IMR-90 (cell line): ENCODE results near the gene CALN1. TPM values are rescaled to one million over a fixed set of nuclear protein-coding genes. Genes with fewer than 3 reads are reported as not detected.

Source experiments
- ATAC-seq: fragments of 200-7000 bp; cut with Tn5 transposase; 2 replicates; pipeline ENCODE4 v1.9.1; 2020; ENCODE audit warnings: low read depth, mild to moderate bottlenecking, moderate library complexity
- BruUV-seq: library from RNA; stranded (reverse); fragments of 400-500 nt; replicated peaks from 2 replicates; lab custom pipeline; 2021; lab: Mats Ljungman, UMichigan
- CTCF ChIA-PET: fragments of 300-600 bp; formaldehyde crosslinking; extraction: SDS; loops from one replicate; lab custom pipeline; 2021; ENCODE audit warnings: antibody characterized with exemption; lab: Yijun Ruan, JAX
- POLR2A ChIA-PET: fragments of 300-600 bp; sonication (Branson Sonifier 250); formaldehyde crosslinking; loops from one replicate; lab custom pipeline; 2022; ENCODE audit warnings: antibody characterized with exemption; ENCODE audit not compliant: unreplicated experiment; lab: Charles Lee
- DNase-seq: peaks from one replicate; pipeline ENCODE4 v3.0.0; 2013
- H2AFZ ChIP-seq: replicated peaks from 2 replicates; pipeline ENCODE3; 2013; ENCODE audit warnings: low read length, mild to moderate bottlenecking; ENCODE audit not compliant: poor library complexity
- H2AK5ac ChIP-seq: 2 replicates; pipeline ENCODE4 v1.6.1; 2013; ENCODE audit warnings: low read depth, low read length, inconsistent platforms
- H2AK9ac ChIP-seq: replicated peaks from 2 replicates; pipeline ENCODE3; 2013; ENCODE audit warnings: mild to moderate bottlenecking, low read depth, low read length, moderate library complexity; ENCODE audit not compliant: poor library complexity
- H2BK120ac ChIP-seq: 2 replicates; pipeline ENCODE4 v1.6.1; 2013; ENCODE audit warnings: low read depth, low read length, inconsistent platforms
- H2BK15ac ChIP-seq: 3 replicates; pipeline ENCODE4 v1.6.1; 2013; ENCODE audit warnings: low read depth, low read length, inconsistent platforms
- H2BK20ac ChIP-seq: 2 replicates; pipeline ENCODE4 v1.6.1; 2013; ENCODE audit warnings: low read depth, mild to moderate bottlenecking, inconsistent platforms, low read length, moderate library complexity
- H2BK5ac ChIP-seq: 2 replicates; pipeline ENCODE4 v1.6.1; 2013; ENCODE audit warnings: mild to moderate bottlenecking, low read depth, low read length, inconsistent platforms; ENCODE audit not compliant: poor library complexity, severe bottlenecking
- H3K14ac ChIP-seq: replicated peaks from 2 replicates; pipeline ENCODE4 v1.6.1; 2013; ENCODE audit warnings: low read depth, low read length, inconsistent platforms
- H3K18ac ChIP-seq: 2 replicates; pipeline ENCODE4 v1.6.1; 2013; ENCODE audit warnings: low read depth, low read length, control low read depth
- H3K23ac ChIP-seq: 2 replicates; pipeline ENCODE4 v1.6.1; 2013; ENCODE audit warnings: low read depth, low read length, inconsistent platforms
- H3K27ac ChIP-seq: 2 replicates; pipeline ENCODE4 v1.5.1; 2013; ENCODE audit warnings: mild to moderate bottlenecking, control low read depth, low read length; ENCODE audit not compliant: insufficient read depth
- H3K27me3 ChIP-seq: 2 replicates; pipeline ENCODE4 v1.6.1; 2013; ENCODE audit warnings: low read length; ENCODE audit not compliant: control insufficient read depth, insufficient read depth
- H3K36me3 ChIP-seq: 2 replicates; pipeline ENCODE4 v1.6.1; 2013; ENCODE audit warnings: low read length, mixed read lengths; ENCODE audit not compliant: control insufficient read depth, insufficient read depth
- H3K4ac ChIP-seq: 2 replicates; pipeline ENCODE4 v1.6.1; 2013; ENCODE audit warnings: low read depth, low read length, inconsistent platforms
- H3K4me1 ChIP-seq: 2 replicates; pipeline ENCODE4 v1.6.1; 2013; ENCODE audit warnings: low read length, mixed read lengths; ENCODE audit not compliant: control insufficient read depth, insufficient read depth
- H3K4me2 ChIP-seq: 2 replicates; pipeline ENCODE4 v1.6.1; 2013; ENCODE audit warnings: low read depth, mild to moderate bottlenecking, control low read depth, low read length, moderate library complexity
- H3K4me3 ChIP-seq: 2 replicates; pipeline ENCODE4 v1.5.1; 2013; ENCODE audit warnings: low read depth, mild to moderate bottlenecking, control low read depth, low read length, moderate library complexity; ENCODE audit not compliant: insufficient read depth
- H3K56ac ChIP-seq: 2 replicates; pipeline ENCODE4 v1.6.1; 2013; ENCODE audit warnings: low read length, inconsistent platforms; ENCODE audit not compliant: insufficient read depth; ENCODE audit errors: extremely low read depth
- H3K79me1 ChIP-seq, 2 experiments: 2 replicates each; pipeline ENCODE4 v1.6.1; 2013; ENCODE audit warnings: low read length in 2 of 2, inconsistent platforms in 1 of 2, low read depth in 1 of 2
- H3K9ac ChIP-seq: 2 replicates; pipeline ENCODE4 v1.6.1; 2013; ENCODE audit warnings: low read depth, low read length, control low read depth
- H3K9me1 ChIP-seq: 2 replicates; pipeline ENCODE4 v1.6.1; 2013; ENCODE audit warnings: low read length, inconsistent platforms; ENCODE audit not compliant: insufficient read depth
- H3K9me3 ChIP-seq: 2 replicates; pipeline ENCODE4 v1.6.1; 2013; ENCODE audit warnings: low read length; ENCODE audit not compliant: control insufficient read depth, insufficient read depth
- H4K20me1 ChIP-seq: 2 replicates; pipeline ENCODE4 v1.6.1; 2013; ENCODE audit warnings: low read length, inconsistent platforms; ENCODE audit not compliant: insufficient read depth
- H4K5ac ChIP-seq: 2 replicates; pipeline ENCODE4 v1.6.1; 2013; ENCODE audit warnings: mild to moderate bottlenecking, low read depth, low read length, control low read depth
- H4K8ac ChIP-seq, 2 experiments: 2 replicates each; pipeline ENCODE4 v1.6.1; 2013; ENCODE audit warnings: low read depth in 2 of 2, low read length in 2 of 2, control low read depth in 1 of 2, inconsistent platforms in 1 of 2
- H4K91ac ChIP-seq: 2 replicates; pipeline ENCODE4 v1.6.1; 2013; ENCODE audit warnings: low read depth, low read length, inconsistent platforms; ENCODE audit not compliant: insufficient read depth
- CHD1 ChIP-seq: IDR thresholded peaks from 2 replicates; pipeline ENCODE4 v1.6.1; 2012; ENCODE audit warnings: low read depth, low read length, improper control_type of control experiment
- FOS ChIP-seq: fragments of 150-350 bp; IDR thresholded peaks from 2 replicates; pipeline ENCODE4 v1.6.1; 2016; ENCODE audit warnings: low read depth, low read length
- MAFK ChIP-seq: IDR thresholded peaks from 2 replicates; pipeline ENCODE4 v1.6.1; 2012; ENCODE audit warnings: low read depth, low read length, improper control_type of control experiment
- MAZ ChIP-seq: IDR thresholded peaks from 2 replicates; pipeline ENCODE4 v1.6.1; 2012; ENCODE audit warnings: low read depth, mild to moderate bottlenecking, low read length, improper control_type of control experiment, moderate library complexity, borderline replicate concordance
- MXI1 ChIP-seq: IDR thresholded peaks from 2 replicates; pipeline ENCODE4 v1.6.1; 2012; ENCODE audit warnings: low read depth, mild to moderate bottlenecking, low read length, moderate library complexity, borderline replicate concordance
- NFE2L2 ChIP-seq: fragments of 150-350 bp; IDR thresholded peaks from 2 replicates; pipeline ENCODE4 v1.6.1; 2016; ENCODE audit warnings: low read depth, mild to moderate bottlenecking, low read length
- POLR2A ChIP-seq: IDR thresholded peaks from 2 replicates; pipeline ENCODE4 v1.6.1; 2012; ENCODE audit warnings: mild to moderate bottlenecking, low read depth, low read length
- RCOR1 ChIP-seq: IDR thresholded peaks from 2 replicates; pipeline ENCODE4 v1.6.1; 2012; ENCODE audit warnings: mild to moderate bottlenecking, low read length, improper control_type of control experiment; ENCODE audit not compliant: insufficient replicate concordance
- RFX5 ChIP-seq: IDR thresholded peaks from 2 replicates; pipeline ENCODE4 v1.8.0; 2012; ENCODE audit warnings: low read depth, mild to moderate bottlenecking, low read length, moderate library complexity
- SMC3 ChIP-seq: fragments of 150-350 bp; IDR thresholded peaks from 2 replicates; pipeline ENCODE4 v1.6.1; 2016; ENCODE audit warnings: low read depth, mild to moderate bottlenecking, antibody characterized with exemption, low read length, moderate library complexity
- WGBS, 2 experiments: methylation state at CpG; one replicate each; pipeline versions ENCODE4 v1.1.5 to v1.1.7; 2013; ENCODE audit warnings: missing lambda C conversion rate in 2 of 2; ENCODE audit not compliant: insufficient read length in 1 of 2; ENCODE audit errors: extremely low coverage in 2 of 2; 5-methylcytosine and 5-hydroxymethylcytosine counted together
- dilution Hi-C: fragments of 300-500 bp; cut with HindIII; formaldehyde crosslinking; loops from one replicate; pipeline ENCODE4 v1.14.3; 2018; ENCODE audit warnings: low sequenced_read_pairs; ENCODE audit not compliant: unreplicated experiment
- in situ Hi-C: fragments of 300-500 bp; cut with MboI; formaldehyde crosslinking; loops from 3 replicates; pipeline ENCODE4 v1.14.3; 2019; ENCODE audit warnings: low sequenced_read_pairs, inconsistent platforms, mixed read lengths
- intact Hi-C: fragments of 100-400 bp; cut with micrococcal nuclease; formaldehyde crosslinking; loops from 2 replicates; pipeline ENCODE4 v1.10.0; 2022
- polyA plus RNA-seq, 3 experiments: library from polyadenylated mRNA; depleted of rRNA; stranded (reverse); fragments of >200 nt; gene quantifications; 2 replicates each; pipeline ENCODE4 v1.2.3, GENCODE V29; 2012; ENCODE audit warnings: low replicate concordance in 1 of 3
- total RNA-seq: library from RNA; depleted of rRNA; stranded (reverse); fragments of >200 nt; gene quantifications from 2 replicates; pipeline ENCODE4 v1.2.3, GENCODE V29; 2012
- TF ChIP-seq, protein P1 (sequence below): fragments of 150-350 bp; IDR thresholded peaks from 2 replicates; pipeline ENCODE4 v1.6.1; 2016; ENCODE audit warnings: low read depth, mild to moderate bottlenecking, low read length, moderate library complexity, borderline replicate concordance
- TF ChIP-seq, protein P2 (sequence below): fragments of 150-350 bp; IDR thresholded peaks from 2 replicates; pipeline ENCODE4 v1.6.1; 2017; ENCODE audit warnings: mild to moderate bottlenecking, antibody characterized with exemption, low read length, low read depth

The CALN1 gene
- total and polyA plus RNA-seq, 2 of the 4 experiments (the other 2 are of a cell fraction), result not detected

DNA sequence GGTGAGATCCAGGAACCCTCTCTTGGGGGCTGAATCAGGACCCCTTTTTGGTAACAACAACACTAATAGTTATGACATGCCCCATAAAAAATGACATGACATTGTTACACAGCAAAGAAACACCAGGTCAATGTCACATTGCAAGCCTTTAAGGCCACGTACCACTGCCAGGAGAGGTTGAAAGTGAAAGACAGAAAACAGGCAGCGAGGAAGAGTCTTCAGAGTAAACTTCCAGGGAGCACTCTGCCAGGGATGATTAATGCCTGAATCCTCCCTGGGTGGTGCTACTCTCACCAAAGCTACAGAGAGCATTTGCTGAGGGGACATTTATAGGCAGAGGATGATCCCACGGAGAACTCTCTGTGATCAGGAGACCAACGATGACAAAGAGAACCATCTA, 551.6 kb downstream of the CALN1 start:
- Histone ChIP-seq H3K27ac (no peak overlapping the region), H3K4me2 (no peak overlapping the region), H3K79me1 (no peaks in the 10 kb centered on the region), H2AK5ac (no peak overlapping the region), H2BK120ac (no peak overlapping the region), H2BK20ac (no peak overlapping the region), H3K4ac (no peak overlapping the region), H2BK5ac (no peak overlapping the region), H3K27me3 (no peaks in the 10 kb centered on the region), H3K9ac (no peak overlapping the region), H4K91ac (no peak overlapping the region), H3K23ac (no peak overlapping the region), H3K56ac (no peak overlapping the region), H3K4me3 (no peak overlapping the region), H3K36me3 (no peaks in the 10 kb centered on the region), H2AK9ac (no peak overlapping the region), H3K9me3 (peaks cover 13% of the 10 kb centered on the region), H4K20me1 (no peaks in the 10 kb centered on the region), H2AFZ (no peak overlapping the region), H4K8ac (no peak overlapping the region), H3K4me1 (no peaks in the 10 kb centered on the region), H3K14ac (no peak overlapping the region), H4K5ac (no peak overlapping the region), H3K9me1 (no peaks in the 10 kb centered on the region), H3K18ac (no peak overlapping the region), H2BK15ac (no peak overlapping the region)
- ChIA-PET POLR2A (no interaction called here), CTCF (no interaction called here)
- in situ Hi-C loops (no loop called here), dilution Hi-C loops (no loop called here), intact Hi-C loops (loop anchor here (10.0 kb wide), 1 partner anchor 64 kb away; no protein-coding TSS in a partner anchor)
- ATAC-seq (no peak), DNase-seq (no peak)
- no peak for TF ChIP-seq RCOR1
- no peak for TF ChIP-seq RFX5
- no peak for TF ChIP-seq MXI1
- no peak for TF ChIP-seq MAZ
- TF ChIP-seq, protein P1, sequence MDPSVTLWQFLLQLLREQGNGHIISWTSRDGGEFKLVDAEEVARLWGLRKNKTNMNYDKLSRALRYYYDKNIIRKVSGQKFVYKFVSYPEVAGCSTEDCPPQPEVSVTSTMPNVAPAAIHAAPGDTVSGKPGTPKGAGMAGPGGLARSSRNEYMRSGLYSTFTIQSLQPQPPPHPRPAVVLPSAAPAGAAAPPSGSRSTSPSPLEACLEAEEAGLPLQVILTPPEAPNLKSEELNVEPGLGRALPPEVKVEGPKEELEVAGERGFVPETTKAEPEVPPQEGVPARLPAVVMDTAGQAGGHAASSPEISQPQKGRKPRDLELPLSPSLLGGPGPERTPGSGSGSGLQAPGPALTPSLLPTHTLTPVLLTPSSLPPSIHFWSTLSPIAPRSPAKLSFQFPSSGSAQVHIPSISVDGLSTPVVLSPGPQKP, result no peak
- no peak for TF ChIP-seq FOS
- no peak for TF ChIP-seq MAFK
- no peak for TF ChIP-seq POLR2A
- no peak for TF ChIP-seq SMC3
- TF ChIP-seq, protein P2, sequence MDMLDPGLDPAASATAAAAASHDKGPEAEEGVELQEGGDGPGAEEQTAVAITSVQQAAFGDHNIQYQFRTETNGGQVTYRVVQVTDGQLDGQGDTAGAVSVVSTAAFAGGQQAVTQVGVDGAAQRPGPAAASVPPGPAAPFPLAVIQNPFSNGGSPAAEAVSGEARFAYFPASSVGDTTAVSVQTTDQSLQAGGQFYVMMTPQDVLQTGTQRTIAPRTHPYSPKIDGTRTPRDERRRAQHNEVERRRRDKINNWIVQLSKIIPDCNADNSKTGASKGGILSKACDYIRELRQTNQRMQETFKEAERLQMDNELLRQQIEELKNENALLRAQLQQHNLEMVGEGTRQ, result no peak
- no peak for TF ChIP-seq CHD1
- TF ChIP-seq NFE2L2, result no peak
- no TSS peak for BruUV-seq
- no CpG with 5 or more reads among the region's 4 CpGs for WGBS, 2 experiments
